Measurements from ENCODE around the gene KRT12.
A peak's percentile ranks its signal among the peaks of the same experiment; 100 is the strongest.
"Not testable (repeated sequence)": the region's sequence is repeated elsewhere in the genome, so short reads cannot be mapped to it uniquely, and the experiment has no call there.

The KRT12 gene

DNA sequence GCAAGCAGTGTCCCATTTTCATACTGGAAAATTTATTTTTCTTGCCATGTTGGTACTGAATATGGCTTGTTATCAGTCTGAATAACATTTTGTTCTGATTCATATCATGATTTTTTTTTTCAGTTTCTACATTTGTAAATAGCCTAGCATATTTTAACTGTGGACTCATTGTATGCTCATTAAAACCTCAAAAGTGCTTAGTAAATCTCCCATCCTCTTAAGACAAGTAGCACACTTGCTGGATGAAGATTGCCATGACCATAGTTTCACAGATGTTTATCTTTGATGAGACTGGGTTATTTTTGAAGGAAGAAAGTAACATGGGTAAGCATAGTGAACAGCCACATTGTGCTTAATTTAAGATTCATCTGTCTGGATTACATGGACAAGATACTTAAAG, 45.5 kb downstream of the KRT12 start:
- Histone ChIP-seq H3K4me1 (ENCODE audit: insufficient read depth, low read length) (no peaks in the 10 kb centered on the region), H3K9ac (ENCODE audit: low read depth, low read length) (no peak overlapping the region), H3K9me3 (ENCODE audit: control insufficient read depth, insufficient read depth, low read length) (no peaks in the 10 kb centered on the region), H3K36me3 (ENCODE audit: insufficient read depth, low read length) (no peaks in the 10 kb centered on the region)

DNA sequence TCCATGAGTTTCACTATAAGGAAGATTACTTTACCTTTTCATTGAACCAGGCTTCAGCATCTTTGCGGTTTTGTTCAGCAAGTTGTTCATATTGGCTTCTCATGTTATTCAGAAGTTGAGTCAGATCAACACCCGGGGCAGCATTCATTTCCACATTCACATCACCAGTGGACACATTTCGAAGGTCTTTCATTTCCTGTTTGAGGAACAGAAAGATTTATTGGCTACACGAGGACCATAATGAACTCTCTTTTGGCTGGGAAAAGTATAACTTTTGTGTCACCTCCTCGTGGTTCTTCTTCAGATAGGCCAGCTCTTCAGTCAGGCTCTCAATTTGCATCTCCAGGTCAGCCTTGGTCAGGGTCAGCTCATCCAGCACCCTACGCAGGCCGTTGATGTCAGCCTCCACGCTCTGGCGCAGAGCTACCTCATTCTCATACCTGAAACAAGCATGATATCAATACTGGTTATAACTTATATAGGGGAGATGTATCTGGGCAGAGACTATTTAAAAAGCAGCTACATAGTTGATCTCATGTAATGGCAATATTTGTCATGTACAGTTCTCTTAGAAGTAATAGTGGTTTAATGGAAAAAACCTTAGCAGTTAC, 46.7 kb downstream of the KRT12 start:
- H3K9me3 ChIP-seq (ENCODE audit: control insufficient read depth, insufficient read depth, low read length): no peaks in the 10 kb centered on the region
- no peak overlapping the region for H3K9ac ChIP-seq (ENCODE audit: low read depth, low read length)
- H3K36me3 ChIP-seq (ENCODE audit: insufficient read depth, low read length): no peaks in the 10 kb centered on the region
- H3K4me1 ChIP-seq (ENCODE audit: insufficient read depth, low read length): no peaks in the 10 kb centered on the region

DNA sequence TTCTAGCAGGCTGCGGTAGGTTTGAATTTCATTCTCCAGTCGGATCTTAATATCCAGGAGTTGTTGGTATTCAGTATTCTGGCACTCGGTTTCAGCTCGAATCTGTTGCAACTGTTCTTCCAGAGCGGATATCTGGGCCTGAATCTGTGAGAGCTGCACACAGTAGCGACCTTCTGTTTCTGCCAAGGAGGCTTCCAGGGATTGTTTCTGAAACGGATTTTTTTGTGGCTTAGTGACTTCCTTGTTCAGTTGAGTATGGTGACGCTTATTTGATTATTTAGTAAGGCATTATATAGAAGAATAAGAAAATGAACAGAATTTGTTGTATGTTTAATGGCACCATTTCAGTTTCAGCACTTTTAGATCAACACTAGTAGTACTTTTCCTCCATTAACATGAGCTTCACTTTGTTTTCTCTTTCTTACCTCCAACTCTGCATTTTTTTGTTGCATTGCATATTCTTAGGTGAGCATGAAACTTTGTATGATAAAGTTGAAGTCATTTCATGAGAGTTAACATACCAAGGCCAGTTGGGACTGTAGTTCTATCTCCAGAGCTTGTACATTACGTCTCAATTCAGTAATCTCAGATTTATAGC, 47.4 kb downstream of the KRT12 start:
- Histone ChIP-seq H3K9me3 (ENCODE audit: control insufficient read depth, insufficient read depth, low read length) (no peaks in the 10 kb centered on the region), H3K36me3 (ENCODE audit: insufficient read depth, low read length) (no peaks in the 10 kb centered on the region), H3K4me1 (ENCODE audit: insufficient read depth, low read length) (no peaks in the 10 kb centered on the region), H3K9ac (ENCODE audit: low read depth, low read length) (peak overlapping the region; percentile 94)

DNA sequence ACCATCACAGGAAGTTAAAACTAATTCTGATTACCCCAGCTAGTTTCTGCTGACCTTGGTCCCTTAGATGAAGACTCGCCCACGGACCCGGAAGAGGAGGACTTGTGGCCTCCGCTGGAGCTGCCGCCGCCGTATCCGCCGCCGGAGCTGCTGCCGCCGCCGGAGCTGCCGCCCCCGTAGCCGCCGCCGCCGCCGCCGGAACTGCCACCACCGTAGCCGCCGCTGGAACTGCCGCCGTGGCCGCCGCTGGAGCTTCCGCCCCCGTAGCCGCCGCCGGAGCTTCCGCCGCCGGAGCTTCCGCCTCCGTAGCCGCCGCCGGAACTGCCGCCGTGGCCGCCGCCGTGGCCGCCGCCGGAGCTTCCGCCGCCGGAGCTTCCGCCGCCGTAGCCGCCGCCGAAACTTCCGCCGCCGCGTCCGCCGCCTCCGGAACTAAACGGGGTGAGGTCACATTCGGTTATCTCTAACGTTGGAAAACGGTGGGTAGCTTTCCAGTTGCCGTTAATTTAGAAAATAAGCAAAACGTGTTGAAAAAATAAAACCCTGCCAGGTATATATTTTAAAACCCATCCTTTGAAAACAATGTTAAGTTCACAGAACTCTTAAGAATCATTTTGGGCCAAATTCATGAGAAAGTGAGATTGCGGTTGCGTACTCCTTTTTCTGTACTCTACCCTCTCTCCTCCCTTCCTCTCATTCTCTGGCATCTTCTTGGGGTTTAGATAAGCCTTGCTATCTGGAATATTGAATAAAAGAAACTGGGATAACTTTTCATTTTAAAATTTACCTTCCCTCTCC, 48.1 kb downstream of the KRT12 start:
- Histone ChIP-seq H3K36me3 (ENCODE audit: insufficient read depth, low read length) (no peaks in the 10 kb centered on the region), H3K4me1 (ENCODE audit: insufficient read depth, low read length) (no peaks in the 10 kb centered on the region), H3K9ac (ENCODE audit: low read depth, low read length) (peak overlapping the region; percentile 94), H3K9me3 (ENCODE audit: control insufficient read depth, insufficient read depth, low read length) (no peaks in the 10 kb centered on the region)

DNA sequence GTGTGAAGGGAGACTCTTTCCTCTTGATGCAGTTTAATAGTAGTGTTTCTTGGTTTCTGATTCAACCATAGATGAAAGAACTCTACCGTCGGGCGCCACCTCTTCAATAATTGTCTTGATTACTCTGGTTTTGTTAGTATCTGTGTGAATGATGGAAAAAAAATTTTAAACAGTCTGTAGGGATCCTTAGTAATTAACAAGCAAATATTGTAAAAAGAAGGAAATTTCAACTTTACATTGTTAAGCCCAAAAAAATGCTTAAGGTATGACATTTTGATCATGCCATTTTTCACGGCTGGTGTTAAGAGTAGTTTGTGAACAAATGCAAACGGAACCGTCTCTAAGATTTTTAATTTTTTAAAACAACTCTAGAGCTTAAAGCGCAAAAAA, 48.7 kb downstream of the KRT12 start:
- Histone ChIP-seq H3K4me1 (ENCODE audit: insufficient read depth, low read length) (no peaks in the 10 kb centered on the region), H3K9ac (ENCODE audit: low read depth, low read length) (peak overlapping the region; percentile 94), H3K36me3 (ENCODE audit: insufficient read depth, low read length) (no peaks in the 10 kb centered on the region), H3K9me3 (ENCODE audit: control insufficient read depth, insufficient read depth, low read length) (no peaks in the 10 kb centered on the region)

DNA sequence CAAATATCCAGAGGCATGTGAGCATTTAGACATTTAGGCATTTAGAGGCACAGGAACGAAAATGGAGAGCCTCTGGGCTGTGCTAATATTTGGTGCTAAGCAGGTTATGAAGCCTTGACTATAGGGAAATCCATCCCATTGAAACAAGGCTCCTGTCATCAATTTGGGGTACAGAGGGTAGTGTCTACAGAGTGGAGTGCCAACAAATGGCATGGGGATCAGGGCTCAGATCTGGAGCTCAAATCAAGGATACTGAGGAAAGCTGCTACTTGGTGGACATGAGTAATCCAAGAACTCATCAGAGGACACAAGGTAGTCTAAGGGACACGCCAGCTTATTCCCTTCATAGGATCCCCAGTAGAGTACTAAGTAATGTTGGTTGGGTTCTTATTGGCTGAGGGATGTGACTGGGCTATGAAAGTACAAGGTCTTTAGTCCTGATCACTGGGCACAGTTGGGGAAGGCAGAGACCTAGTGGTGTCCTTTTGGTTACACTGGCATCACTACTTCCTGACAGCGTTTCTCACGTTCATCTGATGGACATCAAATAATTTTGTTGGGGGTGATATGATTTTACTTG, 49.8 kb downstream of the KRT12 start:
- H3K4me1 ChIP-seq (ENCODE audit: insufficient read depth, low read length): no peaks in the 10 kb centered on the region

DNA sequence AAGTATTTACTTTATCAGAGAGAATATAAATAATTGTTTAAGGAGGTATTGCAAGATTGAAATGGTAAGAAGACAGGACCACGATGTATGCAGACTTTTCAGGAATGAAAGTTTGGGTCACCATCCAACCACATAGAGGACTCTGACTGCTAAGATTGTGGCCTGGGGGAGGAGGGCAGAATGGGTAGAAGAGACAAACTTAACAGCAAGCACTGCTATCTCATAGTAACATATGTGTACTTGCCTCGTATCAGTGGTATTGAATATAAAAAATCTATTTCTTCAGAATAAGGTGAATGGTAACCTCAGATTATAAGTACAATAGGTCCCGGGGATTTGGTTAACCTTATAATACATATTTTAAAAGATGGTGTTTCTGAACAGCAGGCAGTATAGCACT, 50.5 kb downstream of the KRT12 start:
- H3K9me3 ChIP-seq (ENCODE audit: control insufficient read depth, insufficient read depth, low read length): no peaks in the 10 kb centered on the region
- no peaks in the 10 kb centered on the region for H3K4me1 ChIP-seq (ENCODE audit: insufficient read depth, low read length)
- no peaks in the 10 kb centered on the region for H3K36me3 ChIP-seq (ENCODE audit: insufficient read depth, low read length)
- H3K9ac ChIP-seq (ENCODE audit: low read depth, low read length): no peak overlapping the region

More for the DNA sequence above, 49.8 kb downstream of the KRT12 start:
- Histone ChIP-seq H3K36me3 (ENCODE audit: insufficient read depth, low read length) (no peaks in the 10 kb centered on the region), H3K9me3 (ENCODE audit: control insufficient read depth, insufficient read depth, low read length) (no peaks in the 10 kb centered on the region), H3K9ac (ENCODE audit: low read depth, low read length) (no peak overlapping the region)

DNA sequence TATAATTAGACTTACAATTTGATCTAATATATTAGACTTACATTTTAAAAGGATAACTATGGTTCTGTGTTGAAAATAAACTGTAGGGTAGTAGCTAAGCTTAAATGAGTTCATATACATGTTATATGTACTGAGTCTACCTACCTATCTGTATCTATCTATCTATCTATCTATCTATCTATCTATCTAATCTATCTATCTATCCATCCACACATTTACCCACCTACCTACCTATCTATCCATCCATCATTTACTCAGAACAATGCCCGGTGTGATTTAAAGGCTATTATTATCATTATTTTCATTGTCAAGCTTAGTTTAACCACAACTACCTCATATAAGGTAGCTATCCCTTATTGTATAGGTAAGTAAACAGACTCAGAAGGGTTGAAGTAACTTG, 51.6 kb downstream of the KRT12 start:
- no peak overlapping the region for H3K9ac ChIP-seq (ENCODE audit: low read depth, low read length)

DNA sequence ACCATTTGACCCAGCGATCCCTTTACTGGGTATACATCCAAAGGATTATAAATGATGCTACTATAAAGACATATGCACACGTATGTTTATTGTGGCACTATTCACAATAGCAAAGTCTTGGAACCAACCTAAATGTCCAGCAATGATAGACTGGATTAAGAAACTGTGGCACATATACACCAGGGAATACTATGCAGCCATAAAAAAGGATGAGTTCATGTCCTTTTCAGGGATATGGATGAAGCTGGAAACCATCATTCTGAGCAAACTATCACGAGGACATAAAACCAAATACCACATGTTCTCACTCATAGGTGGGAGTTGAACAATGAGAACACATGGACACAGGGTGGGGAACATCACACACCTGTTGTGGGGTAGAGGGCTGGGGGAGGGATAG, 52.4 kb downstream of the KRT12 start:
- H3K4me1 ChIP-seq (ENCODE audit: insufficient read depth, low read length); H3K9ac ChIP-seq (ENCODE audit: low read depth, low read length); H3K9me3 ChIP-seq (ENCODE audit: control insufficient read depth, insufficient read depth, low read length); H3K36me3 ChIP-seq (ENCODE audit: insufficient read depth, low read length): not testable (repeated sequence)

More for the DNA sequence above, 51.6 kb downstream of the KRT12 start:
- Histone ChIP-seq H3K4me1 (ENCODE audit: insufficient read depth, low read length) (no peaks in the 10 kb centered on the region), H3K36me3 (ENCODE audit: insufficient read depth, low read length) (no peaks in the 10 kb centered on the region), H3K9me3 (ENCODE audit: control insufficient read depth, insufficient read depth, low read length) (no peaks in the 10 kb centered on the region)

DNA sequence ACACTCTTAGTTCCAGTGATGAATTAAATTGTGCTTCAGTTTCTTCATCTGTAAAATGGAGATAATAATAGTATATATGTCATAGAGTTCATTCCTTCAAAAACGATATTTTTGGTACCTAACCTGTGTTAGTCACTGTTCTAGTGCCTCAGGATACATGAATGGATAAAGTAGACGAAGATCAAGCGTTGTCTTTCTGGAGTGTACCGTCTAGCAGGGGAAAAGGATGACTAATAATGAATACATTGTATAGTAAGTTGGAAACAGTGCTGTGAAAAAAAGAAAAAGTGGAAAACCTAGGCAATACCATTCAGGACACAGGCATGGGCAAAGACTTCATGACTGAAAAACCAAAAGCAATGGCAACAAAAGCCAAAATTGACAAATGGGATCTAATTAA, 53.2 kb downstream of the KRT12 start:
- Histone ChIP-seq H3K4me1 (ENCODE audit: insufficient read depth, low read length) (no peaks in the 10 kb centered on the region), H3K9ac (ENCODE audit: low read depth, low read length) (no peak overlapping the region)

DNA sequence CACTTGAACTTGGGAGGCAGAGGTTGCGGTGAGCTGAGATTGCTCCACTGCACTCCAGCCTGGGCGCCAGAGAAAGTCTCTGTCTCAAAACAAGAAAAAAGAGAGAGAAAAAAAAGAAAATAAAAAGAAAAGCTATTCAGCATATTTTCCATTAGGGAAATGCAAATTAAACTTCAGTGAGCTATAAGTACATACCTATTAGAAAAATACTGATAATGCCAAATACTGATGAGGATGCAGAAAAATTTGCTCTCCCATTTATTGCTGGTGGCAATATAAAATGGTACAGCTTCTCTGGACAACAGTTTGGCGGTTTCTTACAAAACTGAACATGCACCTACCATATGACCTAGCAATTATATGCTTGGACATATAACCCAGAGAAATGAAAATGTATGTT, 54.4 kb downstream of the KRT12 start:
- H3K9ac ChIP-seq (ENCODE audit: low read depth, low read length): no peak overlapping the region
- H3K36me3 ChIP-seq (ENCODE audit: insufficient read depth, low read length): no peaks in the 10 kb centered on the region
- no peaks in the 10 kb centered on the region for H3K4me1 ChIP-seq (ENCODE audit: insufficient read depth, low read length)
- H3K9me3 ChIP-seq (ENCODE audit: control insufficient read depth, insufficient read depth, low read length): no peaks in the 10 kb centered on the region

More for the DNA sequence above, 53.2 kb downstream of the KRT12 start:
- H3K9me3 ChIP-seq (ENCODE audit: control insufficient read depth, insufficient read depth, low read length): no peaks in the 10 kb centered on the region
- no peaks in the 10 kb centered on the region for H3K36me3 ChIP-seq (ENCODE audit: insufficient read depth, low read length)
